Measurements from ENCODE around the gene YBX2.

Gene YBX2

GRCh38 chr17:7322520-7323194 is 28.2 kb upstream of the YBX2 start:
- DNase-seq (ENCODE audit: low spot score) = no peak

- DNase-seq (ENCODE audit: low spot score) = no peak
These were observed 27.0 kb upstream of the YBX2 start for GRCh38 chr17:7321466-7321865.

- no peak for DNase-seq (ENCODE audit: low spot score)
These were observed 23.9 kb upstream of the YBX2 start for GRCh38 chr17:7318121-7318860.

GRCh38 chr17:7317161-7317803 is 22.8 kb upstream of the YBX2 start:
- DNase-seq (ENCODE audit: low spot score) = no peak

- no peak for DNase-seq (ENCODE audit: low spot score)
These were observed 21.3 kb upstream of the YBX2 start for GRCh38 chr17:7315570-7316235.

- DNase-seq (ENCODE audit: low spot score) = peak; percentile 89
These were observed 20.5 kb upstream of the YBX2 start, which contains the start of gene GPS2 for GRCh38 chr17:7314719-7315569. Gene GPS2 (minus strand): TSS chr17:7315360. CDS start chr17:7315052, 308 bp downstream.

- no peak for DNase-seq (ENCODE audit: low spot score)
These were observed 19.7 kb upstream of the YBX2 start for GRCh38 chr17:7313890-7314718.

- no peak for DNase-seq (ENCODE audit: low spot score)
These were observed 18.9 kb upstream of the YBX2 start for GRCh38 chr17:7313088-7313889.

GRCh38 chr17:7312432-7313087 is 18.1 kb upstream of the YBX2 start:
- no peak for DNase-seq (ENCODE audit: low spot score)

- no peak for DNase-seq (ENCODE audit: low spot score)
These were observed 16.8 kb upstream of the YBX2 start for GRCh38 chr17:7311110-7311705.

- no peak for DNase-seq (ENCODE audit: low spot score)
These were observed 15.2 kb upstream of the YBX2 start for GRCh38 chr17:7309628-7310027.

- peak; percentile 82 for DNase-seq (ENCODE audit: low spot score)
These were observed 14.4 kb upstream of the YBX2 start for GRCh38 chr17:7308625-7309433.

GRCh38 chr17:7307686-7308624 is 13.5 kb upstream of the YBX2 start:
- no peak for DNase-seq (ENCODE audit: low spot score)

GRCh38 chr17:7306911-7307685 is 12.7 kb upstream of the YBX2 start, which contains the start of gene EIF5A:
Gene EIF5A (plus strand): TSS chr17:7307628. CDS start chr17:7309636, 2,008 bp downstream.
- peak; percentile 100 for DNase-seq (ENCODE audit: low spot score)

- no peak for DNase-seq (ENCODE audit: low spot score)
These were observed 9.7 kb upstream of the YBX2 start for GRCh38 chr17:7304179-7304578.
